ENCODE results near the gene PDE6A.

The PDE6A gene

DNA sequence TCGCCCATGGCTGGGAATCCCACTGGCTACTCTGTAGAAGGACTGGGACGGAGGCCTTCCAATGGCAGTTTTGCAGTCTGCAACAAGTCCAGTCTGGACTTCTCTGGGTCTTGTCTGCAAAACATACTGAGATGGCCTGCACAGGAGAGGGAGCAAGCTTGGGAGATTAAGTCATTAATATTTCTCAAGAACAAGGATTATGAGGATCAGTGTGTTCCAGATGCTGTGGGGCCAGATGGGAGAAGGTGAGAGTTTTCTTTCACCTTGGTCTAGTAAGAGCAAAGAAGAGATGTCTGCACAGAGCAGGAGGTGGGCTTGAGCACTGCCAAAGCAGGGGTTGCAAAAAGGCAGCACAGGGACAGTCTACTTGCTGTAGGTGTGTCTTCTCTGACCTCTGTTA, at the start of gene PDE6A:
Gene PDE6A (minus strand): TSS at position 128 of the 400 bp plus-strand sequence. CDS start 120 bp downstream, at position 8.
- DNase-seq: no peak

- DNase-seq: no peak
These were observed 48.9 kb upstream of the PDE6A start for GRCh38 chr5:149993471-149993870.

- DNase-seq: peak; percentile 78
These were observed 46.2 kb upstream of the PDE6A start for GRCh38 chr5:149990518-149991376.

GRCh38 chr5:149988126-149988525, 43.5 kb upstream of the PDE6A start:
- DNase-seq: no peak

DNA sequence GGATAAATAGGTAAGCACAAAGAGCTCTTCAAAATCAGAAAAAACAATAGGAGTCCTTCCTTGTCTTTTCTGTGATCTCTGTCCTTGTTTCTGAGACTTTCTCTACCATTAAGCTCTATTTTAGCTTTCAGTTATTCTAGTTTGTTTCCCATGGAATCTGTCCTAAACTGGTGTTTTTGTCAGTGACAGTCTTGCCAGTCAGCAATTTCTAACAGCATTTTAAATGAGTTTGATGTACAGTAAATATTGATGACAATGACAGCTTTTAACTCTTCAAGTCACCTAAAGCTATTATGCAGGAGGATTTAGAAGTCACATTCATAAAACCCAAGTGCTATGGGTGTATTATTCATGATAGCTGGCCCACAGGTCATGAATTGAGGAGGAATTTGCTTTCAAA, 37.9 kb upstream of the PDE6A start:
- no peak for DNase-seq

DNA sequence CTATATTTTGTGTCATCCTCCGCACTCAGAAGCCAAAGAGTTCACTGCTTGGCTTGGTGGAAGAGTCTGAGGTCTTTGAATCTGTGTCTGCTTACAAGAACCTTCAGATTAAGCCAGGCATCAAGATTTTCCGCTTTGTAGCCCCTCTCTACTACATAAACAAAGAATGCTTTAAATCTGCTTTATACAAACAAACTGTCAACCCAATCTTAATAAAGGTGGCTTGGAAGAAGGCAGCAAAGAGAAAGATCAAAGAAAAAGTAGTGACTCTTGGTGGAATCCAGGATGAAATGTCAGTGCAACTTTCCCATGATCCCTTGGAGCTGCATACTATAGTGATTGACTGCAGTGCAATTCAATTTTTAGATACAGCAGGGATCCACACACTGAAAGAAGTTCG, 36.6 kb upstream of the PDE6A start:
- DNase-seq: no peak

- DNase-seq: no peak
These were observed 35.3 kb upstream of the PDE6A start for GRCh38 chr5:149979896-149980295.

DNA sequence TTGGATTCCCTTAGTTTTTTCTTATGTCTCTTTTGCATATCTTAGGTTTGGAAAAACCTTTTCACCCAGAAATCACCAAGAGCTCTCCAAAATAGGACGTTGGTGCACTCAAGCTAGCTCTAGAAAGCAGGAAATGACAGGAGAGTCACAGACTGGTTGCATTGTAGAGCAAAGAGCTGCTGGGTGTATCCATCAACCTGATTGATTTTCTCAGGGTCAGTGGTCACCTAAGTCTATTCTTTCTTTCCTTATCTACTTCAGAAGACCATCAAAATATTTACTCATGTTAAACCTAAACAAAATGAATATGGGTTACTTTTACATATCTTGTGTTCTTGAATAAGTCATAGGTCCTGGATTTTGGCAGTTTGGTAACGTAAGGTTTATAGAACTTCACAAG, 30.8 kb upstream of the PDE6A start:
- DNase-seq: no peak

- no peak for DNase-seq
These were observed 24.8 kb upstream of the PDE6A start for GRCh38 chr5:149969181-149969930.

DNA sequence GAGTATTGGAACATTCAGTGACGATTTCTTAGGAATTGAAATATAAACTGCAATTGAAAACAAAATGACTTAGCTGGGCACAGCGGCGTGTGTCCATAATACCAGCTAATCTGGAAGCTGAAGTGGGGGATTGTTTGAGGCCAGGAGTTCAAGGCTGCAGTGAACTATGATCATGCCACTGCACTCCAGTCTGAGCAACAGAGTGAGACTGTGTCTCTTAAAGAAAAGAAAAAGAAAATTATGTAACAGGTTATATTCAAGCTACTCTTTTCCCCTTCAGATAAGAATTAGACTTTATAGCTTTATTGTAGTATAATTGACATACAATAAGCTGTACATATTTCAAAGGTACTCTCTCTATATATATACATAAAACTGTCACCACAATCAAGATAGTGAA, 22.4 kb upstream of the PDE6A start:
- no peak for DNase-seq

- DNase-seq: no peak
These were observed 19.1 kb upstream of the PDE6A start for GRCh38 chr5:149963729-149964128.

GRCh38 chr5:149962601-149963300, 18.2 kb upstream of the PDE6A start:
- DNase-seq: no peak

- no peak for DNase-seq
These were observed 17.4 kb upstream of the PDE6A start for GRCh38 chr5:149961957-149962409.

DNA sequence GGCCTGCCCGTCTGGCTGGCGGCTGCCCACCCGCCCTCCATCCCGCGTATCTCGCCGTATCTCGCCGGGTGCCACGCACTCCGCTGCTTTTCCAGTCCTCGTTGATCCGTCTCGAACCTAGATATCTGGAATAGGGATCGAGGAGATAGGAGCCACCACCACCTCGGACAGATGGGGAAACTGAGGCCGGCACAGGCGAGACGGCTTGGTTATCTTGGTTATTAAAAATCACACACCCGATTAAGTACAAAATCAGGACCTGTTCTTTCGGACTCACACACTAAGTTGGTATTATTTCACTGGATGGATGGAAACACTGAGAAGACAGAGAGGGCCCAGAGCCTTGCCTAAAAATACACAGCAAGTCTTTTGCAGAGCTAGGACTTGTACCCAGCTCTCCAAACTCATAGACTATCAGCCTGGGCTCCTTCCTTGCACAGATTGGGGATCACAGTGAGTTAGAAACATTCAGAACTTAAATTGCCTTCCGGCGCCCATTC, 16.6 kb upstream of the PDE6A start:
- no peak for DNase-seq

DNA sequence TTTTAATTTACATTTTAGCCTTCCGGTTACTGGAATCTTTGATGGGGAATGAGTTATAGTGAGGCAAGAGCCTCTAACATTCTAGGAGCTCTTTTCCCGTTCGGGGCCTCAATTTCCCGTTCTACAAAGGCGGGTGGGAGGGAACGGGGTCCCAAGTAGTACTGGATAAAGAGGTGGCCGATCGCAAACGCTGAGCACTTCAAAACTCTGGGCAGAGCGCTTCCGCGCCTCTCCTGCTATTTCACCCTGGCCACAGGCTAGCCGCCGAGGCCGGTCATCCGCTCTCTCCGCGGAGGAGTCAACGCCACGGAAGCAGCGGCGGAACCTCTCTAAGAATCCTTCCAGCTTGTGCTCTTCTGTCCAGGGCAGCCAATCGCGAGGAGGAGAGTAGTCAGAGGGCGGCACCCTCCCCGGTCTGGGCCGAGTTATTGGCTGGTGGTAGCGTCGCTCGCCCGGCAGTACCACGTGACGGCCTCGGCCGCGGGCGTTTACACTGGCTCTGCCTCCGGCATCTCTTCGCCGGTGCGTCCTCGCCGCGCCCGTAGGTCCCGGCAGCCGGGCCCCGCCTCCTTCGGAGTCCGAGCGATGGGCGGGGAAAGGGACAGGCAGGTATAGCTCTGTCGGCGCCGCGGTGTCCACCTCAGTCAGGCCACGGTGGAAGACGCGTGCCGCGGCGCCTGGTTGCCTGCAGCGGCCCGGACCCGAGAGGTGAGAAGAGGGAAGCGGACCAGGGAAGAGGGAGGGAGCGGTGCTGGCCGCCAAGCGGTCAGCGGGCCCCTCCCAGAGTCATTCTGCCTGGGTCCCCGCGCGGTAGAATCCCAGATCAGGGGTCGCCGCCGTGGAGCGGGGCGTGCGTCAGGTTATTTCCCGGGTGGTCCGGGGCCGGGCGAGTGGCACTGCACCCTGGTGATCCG, 15.9 kb upstream of the PDE6A start, which contains the start of gene SLC26A2:
Gene SLC26A2 (plus strand): TSS at position 487 of the 914 bp plus-strand sequence. CDS start 16,895 bp downstream, outside the sequence.
- DNase-seq: peak; percentile 96

- DNase-seq: peak; percentile 63
These were observed 15.0 kb upstream of the PDE6A start for GRCh38 chr5:149959406-149960236.

DNA sequence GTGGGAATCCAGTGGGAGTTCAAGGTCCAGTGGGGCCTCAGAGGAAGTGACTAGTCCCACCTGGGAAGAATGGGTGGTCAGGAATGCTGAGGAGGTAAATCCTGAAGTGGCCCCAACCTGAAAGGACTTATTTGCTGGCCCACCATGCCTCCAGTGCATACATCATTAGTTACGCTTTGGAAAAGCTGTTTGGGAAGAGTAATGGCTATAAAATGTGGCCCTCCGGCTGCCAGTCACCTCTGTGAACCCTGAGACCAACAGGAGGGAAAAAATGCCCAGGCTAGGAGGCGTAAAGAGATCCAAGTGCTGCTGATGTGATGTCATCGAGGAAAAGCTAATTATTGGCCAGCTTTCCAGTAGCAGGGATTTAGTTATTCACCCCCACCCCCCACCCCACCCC, 13.3 kb upstream of the PDE6A start:
- DNase-seq: no peak

DNA sequence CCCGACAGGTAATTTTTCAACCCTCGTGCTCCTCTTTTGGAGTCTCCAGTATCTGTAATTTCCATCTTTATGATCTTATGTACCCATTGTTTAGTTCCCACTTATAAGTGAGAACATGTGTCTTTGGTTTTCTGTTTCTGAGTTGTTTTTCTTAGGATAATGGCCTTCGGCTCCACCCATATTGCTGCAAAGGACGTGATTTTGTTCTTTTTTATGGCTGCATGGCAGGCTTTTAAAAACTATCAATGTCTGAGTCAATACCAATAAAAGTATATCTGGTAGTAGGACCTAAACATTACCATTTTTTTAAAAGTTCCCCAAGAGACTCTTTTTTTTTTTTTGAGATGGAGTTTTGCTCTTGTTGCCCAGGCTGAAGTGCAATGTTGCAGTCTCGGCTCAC, 12.1 kb upstream of the PDE6A start:
- DNase-seq: no peak

DNA sequence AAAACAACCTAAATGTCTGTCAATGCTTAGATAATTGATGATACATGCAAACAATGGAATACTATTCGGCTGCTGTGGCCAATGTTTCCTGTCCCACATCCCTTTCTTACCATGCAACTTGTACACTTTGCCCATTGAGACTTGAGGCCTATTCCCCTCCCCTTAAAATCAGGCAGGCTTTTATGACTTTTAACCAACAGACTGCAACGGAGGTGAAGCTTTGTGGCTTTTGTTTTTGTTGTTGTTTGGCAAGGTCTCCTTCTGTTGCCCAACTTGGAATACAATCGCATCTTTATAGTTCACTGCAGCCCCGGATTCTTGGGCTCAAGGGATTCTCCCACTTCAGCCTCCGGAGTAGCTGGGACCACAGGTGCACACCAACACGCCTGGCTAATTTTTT, 10.2 kb upstream of the PDE6A start:
- DNase-seq: no peak

DNA sequence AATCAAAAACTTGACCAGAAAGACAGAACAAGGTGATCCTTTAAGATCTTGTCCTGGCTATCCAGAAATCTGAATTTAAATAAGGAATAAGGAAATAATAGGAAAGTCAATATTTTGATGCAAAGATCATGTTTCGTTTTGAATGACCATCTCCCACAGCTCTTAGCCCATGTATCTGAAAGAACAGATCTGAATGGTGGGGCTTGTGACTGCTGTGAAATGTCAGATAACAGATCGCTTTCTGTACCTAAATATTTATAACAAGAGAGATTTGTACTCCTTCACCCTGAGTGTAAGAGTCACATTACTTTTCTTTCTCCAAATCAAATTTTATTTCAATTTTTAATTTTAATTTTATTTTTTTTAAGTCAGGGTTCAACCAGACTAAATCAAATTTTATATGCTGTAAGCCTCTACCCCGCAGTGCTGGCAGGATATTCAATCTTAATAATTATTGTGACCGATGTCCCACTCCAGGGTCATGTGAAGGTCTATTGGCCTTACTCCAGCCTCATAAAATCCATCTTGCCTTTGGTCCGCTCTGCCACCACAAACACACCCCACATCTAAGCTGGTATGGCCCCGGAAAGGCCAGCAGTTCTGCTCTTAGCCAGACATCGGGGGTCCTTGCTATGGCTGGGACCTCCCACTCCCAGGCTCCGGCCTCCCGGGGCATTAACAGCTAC, 9.0 kb upstream of the PDE6A start:
- no peak for DNase-seq

Data from activated CD4-positive, alpha-beta T cell treated with anti-CD3 and anti-CD28 coated beads for 48 hours (primary cell).